Stimulated activated CD8-positive, alpha-beta memory T cell treated with anti-CD3 and anti-CD28 coated beads, Interleukin-12 subunit alpha, Interleukin-12 subunit beta, amount 100 ng/mL, for 24 hours (primary cell): ENCODE results near the gene FAM110A.
"Not testable (repeated sequence)": the region's sequence is repeated elsewhere in the genome, so short reads cannot be mapped to it uniquely, and the experiment has no call there.

Source experiments
- DNase-seq: peaks from one replicate; pipeline ENCODE4 v3.0.0-alpha.2; 2020; ENCODE audit errors: extremely low read depth

The FAM110A gene

DNA sequence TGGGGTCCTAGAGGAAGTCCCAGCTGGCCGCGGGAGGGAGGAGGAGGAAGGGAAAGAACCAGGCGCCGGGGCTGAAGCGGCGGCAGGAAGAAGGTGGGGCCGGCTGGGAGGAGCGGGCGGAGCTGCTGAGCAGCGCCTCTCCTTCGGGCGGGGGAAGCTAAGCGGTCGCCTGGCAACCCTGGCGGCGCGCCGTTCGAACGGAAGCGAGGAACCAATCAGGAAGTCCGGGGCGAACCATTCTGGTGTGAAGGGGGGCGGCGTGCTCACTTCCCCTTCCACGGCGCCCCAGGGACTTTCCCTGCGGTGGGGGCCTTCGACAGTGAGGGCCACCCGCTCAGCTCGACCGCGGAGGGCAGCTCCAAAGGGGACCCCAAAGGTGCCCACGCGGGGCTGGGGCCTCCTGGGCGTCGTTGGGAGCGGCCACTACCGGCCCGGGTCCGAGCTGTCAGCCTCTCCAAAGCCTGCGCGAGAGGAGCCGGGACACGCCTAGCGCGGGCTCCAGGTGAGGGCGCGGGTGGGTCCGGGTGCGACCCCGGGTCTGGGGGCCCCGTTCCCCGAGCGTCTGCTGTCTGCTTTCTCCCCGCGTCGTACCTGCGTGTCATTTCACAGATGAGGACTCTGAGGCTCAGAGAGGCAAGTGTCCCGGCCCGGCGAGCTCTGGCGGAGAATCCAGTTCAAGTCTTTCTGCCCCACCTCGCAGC is at the start of gene FAM110A:
TSS of gene FAM110A (plus strand) at position 266 of the 701 bp plus-strand sequence. CDS start 11,090 bp downstream, outside the sequence.
- peak; percentile 81 for DNase-seq

DNA sequence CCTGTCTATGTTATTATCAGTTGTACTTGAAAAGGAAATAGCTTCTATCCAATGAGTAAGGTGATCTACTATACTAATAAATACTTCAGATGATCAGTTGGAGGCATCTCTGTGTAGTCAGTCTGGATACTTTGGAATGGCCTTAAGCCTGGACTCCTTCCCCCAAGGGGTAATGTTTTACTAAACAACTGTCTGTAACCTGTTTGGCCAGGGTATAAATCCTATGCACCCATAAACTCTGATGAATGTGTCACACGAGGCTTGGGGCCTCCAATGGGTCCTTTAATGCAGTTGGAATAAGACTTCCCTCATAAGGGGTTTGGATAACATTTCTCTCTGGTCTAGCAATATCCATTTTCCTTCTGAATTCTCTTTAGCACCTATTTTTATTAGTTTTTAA is 45.7 kb upstream of the FAM110A start:
- no peak for DNase-seq

DNA sequence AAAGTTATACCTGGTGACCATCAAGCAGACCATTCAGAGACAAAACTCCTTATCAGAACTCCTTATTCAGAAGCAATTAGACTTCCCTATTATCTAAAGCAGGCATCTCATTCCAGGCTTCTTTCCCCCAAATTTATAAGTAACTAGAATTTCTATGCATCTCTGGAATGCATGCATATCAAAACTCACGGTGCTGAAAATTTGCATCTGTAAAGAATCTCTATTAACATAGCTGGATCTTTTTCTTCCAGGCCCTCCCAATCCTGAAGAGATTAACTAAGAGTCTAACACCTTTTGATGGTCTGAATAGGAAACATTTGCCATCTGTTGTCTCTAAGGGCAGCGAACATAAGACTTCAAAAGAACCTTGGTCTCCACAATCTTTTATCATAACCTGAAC is 42.5 kb upstream of the FAM110A start:
- no peak for DNase-seq

DNA sequence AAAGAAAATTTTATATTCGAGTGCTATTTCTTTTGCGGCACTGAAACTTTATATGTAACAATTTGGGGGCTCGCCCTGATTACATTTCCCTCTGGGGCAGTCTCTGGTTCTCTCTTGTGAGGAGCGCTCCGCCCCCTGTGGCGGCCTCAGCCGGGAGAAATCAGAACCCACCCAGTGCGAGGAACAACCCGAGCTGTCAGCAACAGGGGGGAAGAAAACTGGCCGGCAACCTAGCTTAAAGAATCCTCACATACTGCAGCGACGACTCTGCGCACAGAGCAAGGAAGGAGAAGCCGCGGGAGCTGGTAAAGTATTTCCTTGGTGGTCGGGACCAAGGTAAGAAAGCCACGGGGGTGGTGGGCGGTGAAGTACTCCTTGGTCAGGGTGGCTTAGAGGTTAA is 41.3 kb upstream of the FAM110A start:
- DNase-seq, result no peak

DNA sequence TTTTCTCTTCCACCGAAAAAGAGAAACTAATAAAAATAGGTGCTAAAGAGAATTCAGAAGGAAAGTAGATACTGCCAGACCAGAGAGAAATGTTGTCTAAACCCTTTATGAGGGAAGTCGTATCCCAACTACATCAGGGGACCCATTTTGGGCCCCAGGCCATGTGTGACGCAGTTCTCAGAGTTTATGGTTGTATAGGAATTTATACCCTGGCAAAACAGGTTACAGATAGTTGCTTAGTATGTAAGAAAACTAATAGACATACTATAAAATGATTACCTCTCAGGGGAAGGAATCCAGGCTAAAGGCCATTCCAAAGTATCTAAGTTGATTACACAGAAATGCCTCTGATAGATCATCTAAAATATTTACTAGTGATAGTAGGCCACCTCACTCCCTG is 36.6 kb upstream of the FAM110A start:
- no peak for DNase-seq

DNA sequence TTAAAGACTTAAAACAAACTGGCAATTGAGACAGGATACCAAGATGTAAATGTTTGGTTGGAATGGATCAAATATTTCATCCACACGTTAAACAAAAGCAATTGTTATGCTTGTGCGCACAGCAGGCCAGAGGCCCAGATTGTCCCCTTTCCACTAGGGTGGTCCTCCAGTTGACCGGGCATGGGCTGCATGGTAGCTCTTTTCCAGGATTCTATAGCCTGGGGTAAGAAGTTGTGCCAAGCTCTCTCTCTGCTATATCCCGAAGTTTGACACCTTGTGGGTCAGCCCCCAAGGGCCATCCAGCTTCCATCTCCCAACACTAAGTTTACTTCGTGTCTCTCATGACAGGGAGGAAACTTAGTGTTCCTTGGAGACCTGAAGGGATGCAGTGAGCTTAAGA is 34.8 kb upstream of the FAM110A start:
- not testable (repeated sequence) for DNase-seq

DNA sequence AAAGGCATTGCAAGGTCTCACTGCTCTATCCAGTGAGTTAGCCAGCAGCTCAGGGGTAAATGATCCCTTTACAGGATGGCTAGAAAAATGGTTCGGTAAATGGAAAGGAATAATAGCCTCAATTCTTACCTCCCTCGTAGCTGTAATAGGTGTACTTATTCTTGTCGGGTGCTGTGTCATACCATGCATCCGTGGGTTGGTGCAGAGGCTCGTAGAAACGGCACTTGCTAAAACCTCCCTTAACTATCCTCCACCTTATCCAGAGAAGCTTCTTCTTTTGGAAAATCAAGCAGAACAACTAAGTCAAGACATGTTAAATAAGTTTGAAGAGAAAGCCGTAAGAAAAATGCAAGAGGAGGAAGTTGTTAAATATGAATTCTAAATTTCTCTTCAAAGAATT is 33.5 kb upstream of the FAM110A start:
- DNase-seq, result not testable (repeated sequence)

DNA sequence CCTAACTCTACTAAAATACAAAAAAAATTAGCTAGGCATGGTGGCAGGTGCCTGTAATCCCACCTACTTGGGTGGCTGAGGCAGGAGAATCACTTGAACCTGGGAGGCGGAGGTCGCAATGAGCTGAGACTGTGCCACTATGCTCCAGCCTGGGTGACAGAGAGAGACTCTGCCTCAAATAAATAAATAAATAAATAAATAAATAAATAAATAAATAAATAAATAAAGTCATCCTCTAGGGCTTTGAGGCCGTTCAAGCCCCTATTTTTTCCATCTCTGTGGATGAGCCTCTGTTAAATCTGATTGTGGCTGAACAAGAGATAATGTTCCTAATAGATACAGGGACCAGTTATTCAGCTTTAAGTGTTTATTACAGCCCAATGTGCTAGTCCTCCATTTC is 31.8 kb upstream of the FAM110A start:
- no peak for DNase-seq

DNA sequence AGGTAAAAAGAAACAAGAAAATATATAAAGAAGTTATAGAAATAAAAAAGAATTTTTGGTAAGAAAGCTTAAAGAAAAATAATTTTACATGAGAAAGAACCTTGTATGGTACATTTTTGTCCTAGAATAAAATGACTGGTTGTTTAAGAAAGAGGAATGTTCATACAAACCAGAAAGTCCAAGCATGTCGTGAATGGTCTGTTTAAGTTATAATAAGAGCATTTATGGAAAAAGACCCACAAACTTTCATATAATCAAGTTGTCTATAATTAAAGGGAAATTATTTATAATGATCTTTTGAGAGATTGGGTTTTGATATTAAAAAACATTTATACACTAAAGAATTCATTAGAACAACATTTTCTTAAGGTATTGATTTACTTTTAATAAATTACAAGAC is 27.8 kb upstream of the FAM110A start:
- no peak for DNase-seq

DNA sequence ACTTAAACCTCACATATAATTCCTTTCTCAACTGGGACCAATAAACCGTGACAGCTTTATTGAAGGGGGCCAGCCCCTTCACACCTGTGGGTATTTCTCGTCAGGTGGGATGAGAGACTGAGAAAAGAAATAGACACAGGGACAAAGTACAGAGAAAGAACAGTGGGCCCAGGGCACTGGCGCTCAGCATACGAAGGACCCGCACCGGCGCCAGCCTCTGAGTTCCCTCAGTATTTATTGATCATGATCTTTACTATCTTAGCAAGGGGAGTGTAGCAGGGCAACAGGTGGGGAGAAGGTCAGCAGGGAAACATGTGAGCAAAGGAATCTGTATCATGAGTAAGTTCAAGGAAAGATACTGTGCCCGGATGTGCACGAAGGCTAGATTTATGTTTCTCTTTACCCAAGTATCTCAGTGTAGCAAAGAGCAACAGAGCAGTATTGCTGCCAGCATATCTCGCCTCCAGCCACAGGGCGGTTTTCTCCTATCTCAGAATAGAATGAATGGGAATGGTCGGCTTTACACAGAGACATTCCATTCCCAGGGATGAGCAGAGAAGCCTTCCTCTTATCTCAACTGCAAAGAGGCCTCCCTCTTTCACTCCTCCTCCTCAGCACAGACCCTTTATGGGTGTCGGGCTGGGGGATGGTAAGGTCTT is 21.6 kb upstream of the FAM110A start:
- DNase-seq, result not testable (repeated sequence)

DNA sequence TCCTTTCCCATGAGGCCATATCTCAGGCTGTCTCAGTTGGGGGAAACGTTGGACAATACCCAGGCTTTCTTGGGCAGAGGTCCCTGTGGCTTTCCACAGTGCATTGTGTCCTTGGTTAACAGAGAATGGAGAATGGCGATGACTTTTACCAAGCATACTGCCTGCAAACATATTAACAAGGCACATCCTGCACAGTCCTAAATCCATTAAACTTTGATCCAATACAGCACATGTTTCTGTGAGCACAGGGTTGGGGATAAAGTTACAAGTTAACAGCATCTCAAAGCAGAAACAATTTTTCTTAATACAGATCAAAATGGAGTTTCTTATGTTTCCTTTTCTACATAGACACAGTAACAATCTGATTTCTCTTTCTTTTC is 21.1 kb upstream of the FAM110A start:
- not testable (repeated sequence) for DNase-seq

DNA sequence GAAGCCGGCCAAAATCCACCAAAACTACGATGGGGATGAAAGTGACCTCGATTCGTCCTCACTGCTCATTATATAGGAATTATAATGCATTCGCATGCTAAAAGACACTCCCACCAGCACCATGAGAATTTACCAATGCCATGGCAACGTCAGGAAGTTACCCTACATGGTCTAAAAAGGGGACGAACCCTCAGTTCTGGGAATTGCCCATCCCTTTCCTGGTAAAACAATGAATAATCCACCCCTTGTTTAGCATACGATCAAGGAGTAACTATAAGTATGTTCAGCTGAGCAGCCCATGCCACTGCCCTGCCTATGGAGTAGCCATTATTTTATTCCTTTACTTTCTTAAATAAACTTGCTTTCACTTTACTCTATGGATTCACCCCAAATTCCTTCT is 20.1 kb upstream of the FAM110A start:
- no peak for DNase-seq

DNA sequence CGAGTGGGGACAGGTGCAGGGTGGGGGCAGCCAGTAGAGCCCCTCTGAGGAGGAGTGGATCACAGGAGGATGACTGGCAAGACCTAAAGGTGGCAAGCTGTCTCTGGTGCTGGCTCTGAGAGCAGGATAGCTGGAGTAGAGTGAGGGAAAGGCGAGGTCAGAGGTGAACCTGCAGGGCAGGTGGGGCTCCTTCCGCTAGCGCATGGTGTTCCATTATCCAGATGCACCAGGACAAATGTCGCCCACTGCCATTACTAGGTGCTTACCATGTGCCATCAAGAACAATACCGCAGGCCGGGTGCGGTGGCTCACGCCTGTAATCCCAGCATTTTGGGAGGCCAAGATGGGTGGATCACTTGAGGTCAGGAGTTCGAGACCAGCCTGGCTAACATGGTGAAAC is 18.3 kb upstream of the FAM110A start:
- no peak for DNase-seq

DNA sequence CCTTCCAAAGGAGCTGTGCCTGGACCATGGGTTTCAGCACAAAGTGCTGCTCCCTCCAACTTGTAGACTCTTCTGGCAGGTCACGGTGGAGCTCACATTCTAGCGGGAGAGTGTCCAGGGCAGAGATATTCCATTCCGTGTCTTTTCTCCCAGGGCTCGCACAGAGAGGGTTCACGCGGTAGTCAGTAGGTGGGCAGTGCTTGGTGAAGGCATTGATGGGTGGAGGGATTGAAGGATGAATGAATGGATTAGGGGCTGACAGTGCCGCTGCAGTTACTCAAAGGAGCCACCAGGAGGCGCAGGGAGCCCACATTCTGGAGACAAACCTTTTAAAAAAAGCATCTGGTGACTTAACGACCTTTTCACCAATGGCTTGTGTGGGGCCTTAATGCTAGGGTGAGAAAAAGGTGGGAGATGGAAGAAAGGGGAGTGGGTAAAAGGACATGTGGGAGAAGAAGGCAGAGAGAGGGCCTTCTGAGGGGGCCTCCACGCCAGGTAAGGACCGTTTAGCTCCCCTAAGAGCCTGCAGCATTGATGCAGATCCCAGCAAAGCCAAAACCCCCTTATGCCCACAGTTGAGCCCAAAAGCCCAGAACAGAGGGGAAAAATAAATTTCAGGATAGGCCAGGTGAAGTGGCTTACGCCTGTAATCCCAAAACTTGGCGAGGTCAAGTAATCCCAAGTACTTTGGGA is 17.5 kb upstream of the FAM110A start:
- no peak for DNase-seq

DNA sequence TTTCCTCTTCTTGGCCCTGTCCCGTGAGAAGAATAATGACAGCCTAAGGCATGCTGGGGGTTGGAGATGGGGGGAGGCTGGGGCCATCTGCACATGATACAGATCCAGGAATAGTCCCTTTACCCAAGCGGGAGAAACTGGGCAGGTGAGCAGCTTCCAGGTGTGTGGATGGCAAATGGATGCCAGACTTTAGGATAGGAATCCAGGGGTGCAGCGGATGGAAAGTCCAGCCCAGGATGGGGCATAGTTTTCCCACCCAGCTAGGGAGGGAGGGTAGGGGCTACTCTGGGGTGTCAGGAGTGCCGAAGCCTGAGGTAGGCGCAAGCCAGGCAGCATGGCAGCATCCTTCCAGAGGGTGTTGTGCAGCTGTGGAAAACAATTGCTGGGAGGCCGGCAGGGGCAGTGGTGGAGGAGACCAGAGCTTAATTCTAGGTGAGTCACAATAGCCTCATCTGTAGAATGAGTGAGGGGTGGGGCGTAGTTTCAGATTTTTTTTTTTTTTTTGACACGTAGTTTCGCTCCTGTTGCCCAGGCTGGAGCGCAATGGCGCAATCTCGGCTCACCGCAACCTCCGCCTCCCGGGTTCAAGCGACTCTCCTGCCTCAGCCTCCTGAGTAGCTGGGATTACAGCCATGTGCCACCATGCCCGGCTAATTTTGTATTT is 15.4 kb upstream of the FAM110A start:
- no peak for DNase-seq

DNA sequence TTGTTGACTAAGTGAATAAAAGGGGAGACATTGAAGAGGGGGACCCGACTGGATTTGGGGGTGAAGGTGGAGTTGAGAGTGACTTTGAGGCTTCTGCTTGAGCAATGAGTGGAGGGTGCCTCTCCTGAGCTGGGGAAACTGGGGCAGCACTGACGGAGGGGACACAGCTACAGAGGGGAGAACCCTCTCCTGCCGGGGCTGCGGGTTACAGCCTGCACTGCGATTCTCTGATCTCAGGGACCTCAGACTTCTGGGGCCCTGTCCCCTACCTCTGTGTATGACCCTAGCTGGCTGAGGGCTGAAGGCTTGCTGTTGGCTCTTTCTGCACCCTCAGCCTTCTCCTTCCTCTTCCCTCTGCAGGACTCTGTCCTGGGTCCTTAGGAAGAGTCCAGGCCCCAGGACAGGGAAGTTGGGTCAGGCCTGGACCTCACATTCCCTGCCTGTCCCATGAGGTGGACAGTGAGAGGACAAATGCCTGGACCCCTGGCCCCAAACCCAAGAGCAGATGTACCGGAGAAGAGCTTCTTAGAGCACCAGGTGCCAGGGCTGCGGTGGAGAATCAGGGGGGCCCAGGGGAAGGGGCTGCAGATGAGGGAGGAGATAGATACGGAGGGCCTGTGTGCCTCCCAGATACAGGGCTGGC is 13.7 kb upstream of the FAM110A start:
- no peak for DNase-seq

DNA sequence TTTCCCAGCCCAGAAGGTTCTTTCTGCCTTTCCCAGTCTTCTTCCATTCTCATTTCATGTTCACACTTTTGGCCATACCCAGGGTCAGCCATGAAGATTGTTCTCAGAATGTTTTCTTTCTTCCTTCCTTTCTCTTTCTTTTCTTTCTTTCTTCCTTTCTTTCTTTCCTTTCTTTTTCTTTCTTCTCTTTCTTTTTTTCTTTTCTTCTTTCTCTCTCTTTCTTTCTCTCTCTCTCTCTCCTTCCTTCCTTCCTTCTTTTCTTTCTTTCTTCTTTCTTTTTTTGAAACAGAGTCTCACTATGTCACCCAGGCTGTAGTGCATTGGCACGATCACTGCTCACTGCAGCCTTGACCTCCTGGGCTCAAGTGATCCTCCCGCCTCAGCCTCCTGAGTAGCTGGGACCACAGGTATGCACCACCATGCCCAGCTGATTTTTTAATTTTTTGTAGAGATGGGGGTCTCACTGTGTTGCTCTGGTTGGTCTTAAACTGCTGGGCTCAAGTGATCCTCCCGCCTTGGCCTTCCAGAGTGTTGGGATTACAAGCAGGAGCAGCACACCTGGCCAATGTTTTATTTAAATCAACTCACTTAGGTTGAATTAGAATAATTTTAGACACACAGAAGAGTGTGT is 13.1 kb upstream of the FAM110A start:
- no peak for DNase-seq

DNA sequence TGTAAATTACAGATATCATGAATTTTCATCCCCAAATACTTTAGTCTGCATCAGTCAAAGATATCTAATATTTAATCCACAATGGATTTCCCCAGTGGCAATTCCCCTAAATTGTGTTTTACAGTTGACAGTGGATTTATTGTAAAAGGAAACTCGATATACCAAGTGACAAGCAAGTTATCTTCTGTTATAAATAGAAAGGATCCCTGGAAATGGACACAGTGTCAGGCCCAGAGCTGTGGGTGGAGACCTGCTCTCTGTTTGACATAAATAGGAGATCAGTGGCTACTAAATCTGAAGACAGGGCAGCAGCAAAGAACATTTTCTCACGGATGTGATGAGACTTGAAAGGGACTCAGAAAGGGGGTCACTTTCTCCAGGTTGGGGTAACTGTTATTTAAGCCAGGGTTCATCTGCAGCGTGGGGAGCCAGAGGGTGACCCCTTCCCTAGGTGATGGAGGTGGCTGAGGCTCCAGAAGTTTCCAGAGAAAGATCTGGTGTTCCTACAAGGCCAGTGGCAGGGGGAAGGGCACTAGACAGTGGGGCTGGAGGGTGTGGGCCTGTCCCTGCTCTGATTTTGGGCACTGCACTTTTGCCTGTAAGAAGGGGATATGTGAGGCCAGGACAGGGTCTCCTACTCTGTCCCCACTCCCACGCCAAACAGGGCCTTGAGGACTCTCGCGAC is 12.3 kb upstream of the FAM110A start:
- no peak for DNase-seq

DNA sequence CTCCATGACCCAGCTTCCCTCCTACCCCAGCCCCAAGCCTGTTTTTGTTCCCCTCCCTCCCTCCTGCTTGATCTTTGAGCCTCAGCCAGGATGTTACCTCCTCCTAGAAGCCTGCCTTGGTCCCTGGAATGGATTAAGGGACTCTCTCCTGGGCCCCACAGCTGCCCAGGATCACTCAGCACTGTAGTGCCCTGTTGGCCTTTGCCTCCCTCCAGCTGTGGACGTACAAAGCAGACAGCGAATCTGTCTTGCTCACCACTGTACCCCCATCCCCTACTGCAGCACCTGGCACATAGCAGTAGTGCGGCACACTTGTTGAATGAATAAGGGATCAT is 11.8 kb upstream of the FAM110A start:
- no peak for DNase-seq

DNA sequence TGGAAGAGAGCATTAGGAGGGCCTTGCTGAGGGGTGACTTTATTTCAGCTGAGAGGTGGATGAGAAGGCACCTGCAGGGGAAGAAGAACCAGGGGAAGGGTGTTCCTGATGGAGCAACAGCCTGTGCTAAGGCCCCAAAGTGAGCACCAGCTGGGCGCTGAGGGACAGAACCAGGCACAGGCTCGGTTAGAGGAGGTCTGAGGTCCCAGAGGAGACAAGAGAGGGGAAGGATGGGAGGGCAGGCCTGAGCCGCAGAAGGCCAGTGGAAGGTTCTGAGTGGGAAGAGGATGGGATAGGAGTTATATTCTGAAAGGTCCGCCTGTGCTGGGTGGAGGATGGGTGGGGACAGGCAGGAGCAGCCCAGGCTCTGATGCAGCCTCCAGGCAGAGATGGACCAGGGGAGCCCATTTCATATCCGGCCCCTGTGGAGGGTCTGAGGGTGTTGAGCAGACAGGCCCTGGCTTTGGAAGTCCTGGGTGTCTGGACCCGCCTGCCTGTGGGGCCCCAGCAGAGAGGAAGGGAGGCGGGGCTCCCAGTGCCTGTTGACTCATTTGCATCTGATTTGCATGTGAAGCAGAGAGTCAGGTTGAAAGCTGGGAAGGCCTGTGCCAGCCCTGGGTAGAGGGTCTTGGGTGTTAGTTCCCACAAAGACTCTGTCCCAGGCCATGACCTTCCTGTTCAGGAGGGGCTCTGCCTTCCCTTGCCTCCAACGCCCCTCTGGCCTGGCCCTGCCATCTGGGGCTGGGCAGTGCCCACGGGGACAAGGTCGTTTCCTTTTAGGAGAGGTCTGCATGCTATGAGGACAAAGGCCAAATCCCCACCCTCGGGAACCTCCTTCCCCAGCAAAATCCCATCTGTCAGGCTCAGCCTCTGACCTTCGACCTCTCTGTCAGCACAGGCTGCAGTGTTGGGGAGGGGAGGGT is 10.6 kb upstream of the FAM110A start:
- DNase-seq, result no peak
